ENCODE data around the gene MSN.

DNA sequence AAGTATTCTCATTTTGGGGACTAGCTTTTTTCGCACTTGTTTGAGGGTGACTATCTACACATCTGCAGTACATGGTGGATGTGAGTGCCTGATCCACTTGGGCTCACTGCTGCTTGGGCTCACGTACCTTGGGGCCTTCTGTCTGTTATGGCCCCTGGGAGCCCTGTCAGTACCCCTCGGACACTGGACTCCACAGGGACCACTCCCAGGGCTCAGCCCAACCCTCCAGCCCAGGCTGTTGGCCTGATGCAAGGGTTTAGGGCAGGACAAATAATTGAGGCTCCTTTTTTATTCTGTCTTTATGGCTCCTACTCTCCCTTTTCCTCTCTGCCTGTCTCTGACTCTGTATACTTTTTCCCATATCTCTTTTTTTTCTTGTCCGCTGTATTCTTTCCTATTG, 32.7 kb upstream of the MSN start:
- TF ChIP-seq, protein P1, sequence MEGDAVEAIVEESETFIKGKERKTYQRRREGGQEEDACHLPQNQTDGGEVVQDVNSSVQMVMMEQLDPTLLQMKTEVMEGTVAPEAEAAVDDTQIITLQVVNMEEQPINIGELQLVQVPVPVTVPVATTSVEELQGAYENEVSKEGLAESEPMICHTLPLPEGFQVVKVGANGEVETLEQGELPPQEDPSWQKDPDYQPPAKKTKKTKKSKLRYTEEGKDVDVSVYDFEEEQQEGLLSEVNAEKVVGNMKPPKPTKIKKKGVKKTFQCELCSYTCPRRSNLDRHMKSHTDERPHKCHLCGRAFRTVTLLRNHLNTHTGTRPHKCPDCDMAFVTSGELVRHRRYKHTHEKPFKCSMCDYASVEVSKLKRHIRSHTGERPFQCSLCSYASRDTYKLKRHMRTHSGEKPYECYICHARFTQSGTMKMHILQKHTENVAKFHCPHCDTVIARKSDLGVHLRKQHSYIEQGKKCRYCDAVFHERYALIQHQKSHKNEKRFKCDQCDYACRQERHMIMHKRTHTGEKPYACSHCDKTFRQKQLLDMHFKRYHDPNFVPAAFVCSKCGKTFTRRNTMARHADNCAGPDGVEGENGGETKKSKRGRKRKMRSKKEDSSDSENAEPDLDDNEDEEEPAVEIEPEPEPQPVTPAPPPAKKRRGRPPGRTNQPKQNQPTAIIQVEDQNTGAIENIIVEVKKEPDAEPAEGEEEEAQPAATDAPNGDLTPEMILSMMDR (IDR thresholded peaks at IDR 0.05; ENCODE audit: low read length): no peak
- TF ChIP-seq EZH2 (optimal IDR thresholded peaks at IDR 0.05; ENCODE audit: low read depth, low read length): no peak
- no peak for TF ChIP-seq EZH2phosphoT487 (IDR thresholded peaks at IDR 0.05; ENCODE audit: low read length)

Measured in MM.1S (cell line).